ENCODE results near the gene SLC6A17. TPM values are rescaled to one million over a fixed set of nuclear protein-coding genes. Genes with fewer than 3 reads are reported as not detected.
A peak's percentile ranks its signal among the peaks of the same experiment; 100 is the strongest.

The SLC6A17 gene
- total RNA-seq, 2 experiments from 2014 or later = 0.05 to 0.18 TPM

GRCh38 chr1:110235834-110236682 is 85.8 kb downstream of the SLC6A17 start:
- Mint-ChIP-seq H3K4me1 (ENCODE audit: low read depth) (peaks cover 54% of the 10 kb centered on the region), H3K27me3 (no peaks in the 10 kb centered on the region), H3K9me3 (no peaks in the 10 kb centered on the region), H3K36me3 (ENCODE audit: low read depth) (peaks cover 8% of the 10 kb centered on the region), H3K27ac (peak overlapping the region; percentile 92), H3K4me3 (no peak overlapping the region)
- ATAC-seq (peak; percentile 87), DNase-seq (peak; percentile 76)
- intact Hi-C loops (cut with micrococcal nuclease) = loop anchor here (2.0 kb wide), 1 partner anchor 25 kb away; the partner anchor contains the start of gene KCNC4
- TF ChIP-seq CTCF (IDR thresholded peaks at IDR 0.05) = no peak
- POLR2A ChIA-PET = interaction anchor here (0.7 to 1.4 kb wide), 5 partner anchors 10 to 24 kb away, joined by 3 to 4 read pairs (median 3); no protein-coding TSS in a partner anchor
- CTCF ChIA-PET = interaction anchor here (0.7 to 1.9 kb wide), 5 partner anchors 24 to 102 kb away, joined by 3 to 15 read pairs (median 3); no protein-coding TSS in a partner anchor

DNA sequence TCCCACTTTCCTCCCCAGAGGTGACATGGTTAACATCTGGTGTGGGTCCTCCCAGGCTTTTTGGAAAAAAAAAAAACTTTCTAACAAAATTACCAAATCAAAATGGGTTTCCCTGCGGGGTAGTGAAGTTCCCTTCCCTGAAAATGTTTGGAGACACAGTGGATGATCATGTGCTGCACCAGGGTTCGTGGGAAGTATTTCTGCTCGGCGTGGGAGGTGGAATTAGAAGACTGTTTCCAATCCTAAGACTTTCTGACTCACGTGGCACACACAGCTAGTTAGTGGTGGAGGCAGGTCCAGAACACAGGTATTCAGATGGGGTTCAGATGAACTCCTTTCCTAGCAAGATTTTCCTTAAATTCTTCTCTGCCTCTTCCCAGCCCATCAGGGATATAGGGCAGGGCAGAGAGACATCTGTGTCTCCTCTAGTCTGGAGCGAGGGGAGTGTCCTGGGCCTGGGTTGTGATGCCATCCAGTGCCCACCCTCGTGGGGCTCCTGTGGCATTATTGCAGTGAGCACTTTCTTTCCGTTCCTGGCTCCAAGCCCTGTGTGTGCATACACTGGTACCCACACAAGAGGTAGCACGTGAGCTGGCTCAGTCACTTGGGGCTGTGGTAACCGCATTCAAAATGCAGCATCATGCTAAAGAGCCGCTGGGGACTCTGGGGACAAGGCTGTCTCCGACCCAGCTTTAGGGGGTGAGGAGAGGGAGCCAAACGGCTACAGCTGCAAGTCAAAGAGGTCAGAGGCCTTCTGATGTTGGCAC is 87.3 kb downstream of the SLC6A17 start:
- Mint-ChIP-seq H3K4me1 (ENCODE audit: low read depth) (peaks cover 54% of the 10 kb centered on the region), H3K27me3 (no peaks in the 10 kb centered on the region)
- POLR2A ChIA-PET = interaction anchor here (0.9 to 1.0 kb wide), 2 partner anchors 9 to 11 kb away, joined by 3 read pairs; no protein-coding TSS in a partner anchor

GRCh38 chr1:110239441-110240430 is 89.4 kb downstream of the SLC6A17 start:
- CTCF ChIA-PET = interaction anchor here (1.0 to 1.1 kb wide), 3 partner anchors 29 to 73 kb away, joined by 3 to 4 read pairs (median 4); no protein-coding TSS in a partner anchor
- no peak for TF ChIP-seq CTCF (IDR thresholded peaks at IDR 0.05)
- Mint-ChIP-seq H3K9me3 (no peaks in the 10 kb centered on the region), H3K36me3 (ENCODE audit: low read depth) (peaks cover 6% of the 10 kb centered on the region), H3K4me3 (no peak overlapping the region), H3K27ac (peak overlapping the region; percentile 34), H3K4me1 (ENCODE audit: low read depth) (peaks cover 54% of the 10 kb centered on the region), H3K27me3 (no peaks in the 10 kb centered on the region)
- no peak for DNase-seq
- no peak for ATAC-seq
- POLR2A ChIA-PET = interaction anchor here (1.0 kb wide), 1 partner anchor 29 kb away, joined by 3 read pairs; no protein-coding TSS in a partner anchor
- intact Hi-C loops (cut with micrococcal nuclease) = no loop called here

More for the DNA sequence above, 87.3 kb downstream of the SLC6A17 start:
- intact Hi-C loops (cut with micrococcal nuclease) = loop anchor here (2.0 kb wide), 1 partner anchor 27 kb away; the partner anchor contains the start of gene KCNC4
- Mint-ChIP-seq H3K27ac (peak overlapping the region; percentile 26), H3K36me3 (ENCODE audit: low read depth) (peaks cover 8% of the 10 kb centered on the region), H3K9me3 (no peaks in the 10 kb centered on the region), H3K4me3 (no peak overlapping the region)
- TF ChIP-seq CTCF (IDR thresholded peaks at IDR 0.05) = no peak
- peak; percentile 28 for DNase-seq
- ATAC-seq = no peak
- CTCF ChIA-PET = interaction anchor here (0.9 to 1.9 kb wide), 5 partner anchors 29 to 76 kb away, joined by 3 to 15 read pairs (median 6); no protein-coding TSS in a partner anchor

DNA sequence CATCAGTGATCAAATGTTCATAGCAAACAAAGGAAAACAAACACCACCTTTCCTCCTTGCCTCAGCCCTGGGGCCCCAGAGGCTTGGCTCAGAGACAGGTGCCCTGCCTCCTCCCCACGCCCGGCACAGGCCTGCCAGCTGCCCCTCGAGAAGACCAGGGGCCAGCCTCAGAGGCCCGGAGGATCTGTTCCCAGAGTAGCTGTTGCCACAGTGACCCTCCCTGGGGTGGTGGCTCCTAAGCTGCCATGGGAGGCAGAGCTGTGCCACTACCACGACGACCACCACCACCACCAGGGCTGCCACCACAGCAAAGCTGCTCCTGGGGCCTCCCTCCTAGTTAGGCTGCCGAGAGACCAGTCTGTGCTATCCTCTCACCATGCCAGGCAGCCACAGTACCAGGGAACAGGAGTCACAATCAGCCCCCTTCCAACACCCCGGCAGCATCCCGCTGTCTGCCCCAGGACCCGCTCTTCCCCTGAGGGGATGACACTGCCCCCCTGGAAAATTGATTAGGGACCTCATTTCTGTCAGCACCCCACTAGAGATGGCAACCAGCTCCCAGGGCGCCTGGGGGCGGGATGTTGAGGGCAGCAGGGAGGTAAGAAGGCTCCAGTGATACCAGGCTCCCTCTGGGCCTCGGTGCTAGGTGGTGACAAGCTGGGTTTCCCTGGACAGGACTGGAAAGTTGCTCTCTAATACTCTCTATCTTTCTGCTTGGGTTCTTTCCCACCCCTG is 90.3 kb downstream of the SLC6A17 start:
- ATAC-seq = no peak
- no peak for DNase-seq
- ChIA-PET POLR2A (no interaction called here), CTCF (interaction anchor here (0.7 to 6.8 kb wide), 3 partner anchors 32 to 74 kb away, joined by 3 to 31 read pairs (median 4); no protein-coding TSS in a partner anchor)
- peaks cover 45% of the 10 kb centered on the region for H3K4me1 Mint-ChIP-seq (ENCODE audit: low read depth)
- no peak for TF ChIP-seq CTCF (IDR thresholded peaks at IDR 0.05)
- H3K27me3 Mint-ChIP-seq = no peaks in the 10 kb centered on the region
- H3K36me3 Mint-ChIP-seq (ENCODE audit: low read depth) = peaks cover 3% of the 10 kb centered on the region
- H3K27ac Mint-ChIP-seq = peak overlapping the region; percentile 28
- H3K9me3 Mint-ChIP-seq = no peaks in the 10 kb centered on the region
- intact Hi-C loops (cut with micrococcal nuclease) = no loop called here
- H3K4me3 Mint-ChIP-seq = no peak overlapping the region

All from activated CD8-positive, alpha-beta T cell treated with anti-CD3 and anti-CD28 coated beads for 36 hours (primary cell).